Stimulated activated CD8-positive, alpha-beta memory T cell treated with anti-CD3 and anti-CD28 coated beads, Interleukin-7, amount 100 ng/mL, for 48 hours (primary cell): Measurements from ENCODE around the gene TUBB4A.

Source experiments
- DNase-seq, 2 donors: peaks; one replicate each; pipeline ENCODE4 v3.0.0-alpha.2; 2020; ENCODE audit warnings: low read depth in 1 of 2; ENCODE audit errors: extremely low read depth in 1 of 2

TUBB4A gene

DNA sequence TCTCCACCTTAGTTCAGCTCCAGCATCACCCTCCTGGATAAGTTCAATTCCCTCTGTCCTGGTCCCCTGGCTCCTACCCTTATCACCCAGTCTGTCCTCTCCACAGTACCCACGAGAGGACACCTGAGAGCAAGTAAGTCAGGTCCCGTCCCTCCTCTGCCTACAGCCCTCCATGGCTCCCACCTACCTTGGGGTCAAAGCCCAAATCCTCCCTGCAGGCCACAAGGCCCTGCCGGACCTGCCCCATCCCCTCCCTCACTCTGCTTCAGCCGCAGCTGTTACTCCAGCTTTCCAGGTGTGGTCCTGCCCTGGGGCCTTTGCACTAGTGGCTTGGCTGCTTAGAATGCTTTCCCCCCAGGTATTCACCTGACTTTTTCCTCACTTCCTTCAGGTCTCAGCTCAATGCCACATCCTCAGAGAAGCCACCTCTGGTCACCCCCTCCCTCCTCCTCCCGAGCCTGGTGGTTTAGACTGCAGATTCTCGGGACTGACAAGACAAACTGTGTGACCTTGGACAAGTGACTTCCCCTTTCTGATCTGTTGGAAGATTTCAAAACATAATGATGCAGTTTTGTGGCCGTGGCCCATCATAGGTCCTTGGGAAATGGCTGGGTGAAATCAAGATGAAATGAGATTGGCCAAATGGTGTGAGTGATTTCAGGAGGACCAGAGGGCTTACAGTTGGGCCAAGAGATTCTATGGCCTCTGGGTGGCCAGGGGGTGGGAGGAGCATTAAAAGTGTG is 3.6 kb downstream of the TUBB4A start:
- DNase-seq: no peak

DNA sequence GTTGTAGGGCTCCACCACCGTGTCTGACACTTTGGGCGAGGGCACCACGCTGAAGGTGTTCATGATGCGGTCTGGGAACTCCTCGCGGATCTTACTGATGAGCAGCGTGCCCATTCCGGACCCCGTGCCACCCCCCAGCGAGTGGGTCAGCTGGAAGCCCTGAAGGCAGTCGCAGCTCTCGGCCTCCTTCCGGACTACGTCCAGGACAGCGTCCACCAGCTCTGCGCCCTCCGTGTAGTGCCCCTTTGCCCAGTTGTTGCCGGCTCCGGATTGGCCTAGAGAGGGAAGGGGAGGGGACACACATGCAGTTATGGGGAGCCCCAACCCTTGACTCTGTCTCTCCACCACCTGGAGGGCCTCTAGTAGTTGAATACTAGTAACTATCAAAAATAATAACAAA is 6.2 kb downstream of the TUBB4A start:
- no peak for DNase-seq

DNA sequence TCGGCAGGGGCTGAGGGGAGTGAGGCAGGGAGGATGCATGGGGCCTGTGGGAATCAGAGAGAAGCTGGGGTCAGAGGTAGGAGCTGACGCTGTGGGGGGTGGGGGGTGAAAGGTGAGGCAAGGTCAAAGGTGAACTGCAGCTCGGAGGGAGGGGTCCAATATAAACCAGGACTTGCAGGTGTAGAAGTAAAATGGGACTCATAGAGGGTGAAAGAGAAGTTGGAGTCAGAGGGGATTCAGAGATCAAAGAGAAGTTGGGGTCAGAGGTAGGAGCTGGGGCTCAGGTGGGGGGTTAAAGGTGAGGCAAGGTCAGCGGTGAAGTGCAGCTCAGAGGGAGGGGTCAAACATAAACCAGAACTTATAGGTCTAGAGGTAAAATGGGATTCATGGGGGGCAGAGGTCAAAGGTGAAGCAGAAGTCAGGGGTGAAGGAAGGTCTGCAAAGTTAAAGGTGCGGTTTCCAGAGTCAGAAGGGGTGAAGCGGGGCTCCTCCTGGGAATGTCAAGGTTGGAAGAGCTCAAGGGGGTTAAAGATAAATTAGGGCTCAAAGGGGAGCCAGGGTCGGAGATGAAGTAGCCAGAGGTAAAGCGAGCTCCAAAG is 7.6 kb downstream of the TUBB4A start:
- DNase-seq: no peak

DNA sequence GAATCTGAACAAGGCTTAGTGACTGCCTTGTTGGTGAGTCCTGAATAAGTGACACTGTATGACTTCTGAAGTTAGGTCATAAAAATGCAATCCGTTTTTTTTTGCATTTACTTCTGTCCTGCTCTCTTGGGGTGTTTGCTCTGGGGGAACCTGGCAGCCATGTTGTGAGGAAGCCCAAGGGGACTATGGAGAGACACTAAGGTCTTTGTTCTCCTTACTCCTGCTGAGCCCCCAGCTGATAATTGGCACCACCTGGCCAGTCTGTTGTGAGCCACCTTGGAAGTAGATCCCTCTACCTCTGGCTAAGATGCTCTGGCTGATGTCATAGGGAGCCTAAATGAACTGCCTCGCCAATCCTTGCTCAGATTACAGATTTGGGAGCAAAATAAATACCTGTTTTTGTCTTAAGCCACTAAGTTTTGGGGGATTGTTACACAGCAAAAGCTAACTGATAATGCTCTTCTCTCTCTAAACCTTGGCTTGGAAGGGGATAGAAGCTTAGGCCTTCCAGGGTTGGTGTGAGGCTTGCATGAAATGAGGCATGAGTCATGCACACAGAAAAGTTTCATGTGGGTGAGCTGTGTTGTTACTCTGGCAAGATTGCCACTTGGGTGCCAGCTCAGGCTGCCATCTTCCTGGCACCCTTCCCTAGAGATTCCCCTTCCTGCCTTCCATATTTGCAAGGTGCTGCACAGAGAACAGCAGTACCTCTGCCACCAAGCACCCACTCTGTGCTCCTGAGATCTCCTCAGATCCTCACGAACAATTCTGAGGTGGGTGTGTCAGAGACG is 10.1 kb downstream of the TUBB4A start:
- DNase-seq: no peak

DNA sequence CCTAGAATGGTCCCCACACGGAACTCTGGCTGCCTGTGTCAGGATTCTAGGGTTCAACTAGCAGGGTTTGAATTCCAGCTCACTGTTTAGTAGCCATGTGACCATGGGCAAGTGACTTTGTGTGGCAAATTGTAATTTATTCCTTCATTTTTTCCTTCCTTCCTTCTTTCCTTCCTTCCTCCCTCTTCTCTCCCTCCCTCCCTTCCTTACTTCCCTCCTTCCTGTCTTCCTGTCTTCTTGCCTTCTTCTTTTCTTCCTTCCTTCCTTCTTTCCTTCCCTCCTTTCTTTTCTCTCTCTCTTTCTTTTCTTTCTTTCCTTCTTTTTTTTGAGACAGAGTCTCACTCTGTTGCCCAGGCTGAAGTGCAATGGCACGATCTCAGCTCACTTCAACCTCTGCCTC is 12.0 kb downstream of the TUBB4A start:
- no peak for DNase-seq

DNA sequence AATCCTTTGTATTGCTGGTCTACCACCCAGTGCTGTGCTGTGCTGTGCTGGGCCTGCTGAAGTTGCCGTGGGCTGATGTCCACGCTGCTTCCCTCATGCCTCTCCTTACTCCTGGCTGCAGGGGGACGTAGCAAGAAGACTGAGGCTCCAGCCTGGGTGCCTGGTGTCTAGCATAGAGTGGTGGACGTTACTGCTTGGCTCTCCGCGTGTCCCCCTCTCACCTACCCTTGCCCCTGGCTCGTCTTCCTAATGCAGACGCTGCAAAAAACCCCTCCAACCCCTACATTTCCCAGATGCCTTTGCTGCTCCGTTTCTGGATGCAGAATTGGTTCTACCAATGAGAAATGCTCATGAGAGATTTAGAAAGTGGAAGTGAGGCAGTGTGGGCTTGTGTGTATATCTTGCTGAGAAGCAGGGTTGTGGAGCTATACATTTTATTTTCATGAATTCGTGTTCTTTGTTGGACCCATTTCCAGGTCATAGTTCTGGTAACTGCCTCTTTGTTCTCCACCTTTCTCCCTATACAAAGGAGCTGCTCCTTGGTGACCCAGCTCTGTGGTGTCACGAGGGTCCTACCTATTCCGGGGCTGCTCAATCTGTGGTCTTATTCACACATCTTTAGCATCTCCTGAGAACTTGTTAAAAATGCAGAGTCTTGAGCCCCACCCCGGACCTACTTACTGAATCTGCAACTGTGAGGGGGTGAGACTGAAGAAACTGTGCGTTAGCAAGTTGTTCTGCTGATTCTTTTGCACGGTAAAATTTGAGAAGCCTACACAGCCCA is 12.6 kb downstream of the TUBB4A start:
- DNase-seq: no peak

DNA sequence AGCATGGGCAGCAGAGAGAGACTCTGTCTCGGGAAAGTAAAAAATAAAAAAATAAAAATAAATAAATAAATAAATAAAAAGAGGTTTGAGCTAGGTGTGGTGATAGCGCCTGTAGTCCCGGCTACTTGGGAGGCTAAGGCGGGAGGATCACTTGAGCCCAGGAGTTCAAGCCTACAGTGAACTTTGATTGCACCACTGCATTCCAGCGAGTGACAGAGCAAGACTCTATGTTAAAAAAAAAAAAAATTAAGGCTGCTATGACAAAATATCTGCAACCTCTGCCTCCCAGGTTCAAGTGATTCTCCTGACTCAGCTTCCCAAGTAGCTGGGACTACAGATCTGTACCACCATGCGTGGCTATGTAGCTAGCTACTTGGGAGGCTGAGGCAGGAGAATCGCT is 17.3 kb downstream of the TUBB4A start:
- DNase-seq: no peak

DNA sequence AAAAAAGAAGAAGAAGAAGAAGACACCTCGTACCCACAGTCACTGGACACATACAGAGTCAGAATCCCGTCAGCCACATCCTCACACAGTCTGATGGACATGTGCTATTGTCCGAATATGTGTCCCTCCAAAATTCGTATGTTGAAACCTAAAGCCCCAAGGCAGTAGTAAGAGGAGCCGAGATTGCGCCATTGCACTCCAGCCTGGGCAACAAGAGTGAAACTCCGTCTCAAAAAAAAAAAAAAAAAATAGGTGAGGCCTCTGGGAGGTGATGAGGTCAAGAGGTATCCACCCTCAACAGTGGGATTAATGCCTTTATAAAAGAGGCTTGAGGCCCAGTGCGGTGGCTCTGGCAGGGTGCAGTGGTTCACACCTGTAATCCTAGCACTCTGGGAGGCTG is 17.9 kb downstream of the TUBB4A start:
- no peak for DNase-seq

DNA sequence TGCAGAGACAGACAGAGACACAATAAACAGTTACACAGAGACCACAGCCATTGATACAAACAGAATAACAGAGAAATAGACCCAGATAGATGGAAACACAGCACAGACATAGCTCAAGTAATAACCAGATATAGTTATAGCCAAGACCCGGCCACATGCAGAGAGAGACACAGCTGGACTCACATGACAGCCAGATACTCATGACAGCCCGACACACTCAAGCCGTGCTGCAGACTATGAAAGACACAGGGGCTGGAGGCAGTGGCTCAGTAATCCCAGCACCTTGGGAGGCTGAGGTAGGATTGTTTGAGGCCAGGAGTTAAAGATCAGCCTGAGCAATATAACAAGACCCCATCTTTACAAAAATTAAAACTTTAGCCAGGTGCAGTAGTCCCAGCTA is 18.9 kb downstream of the TUBB4A start:
- no peak for DNase-seq

DNA sequence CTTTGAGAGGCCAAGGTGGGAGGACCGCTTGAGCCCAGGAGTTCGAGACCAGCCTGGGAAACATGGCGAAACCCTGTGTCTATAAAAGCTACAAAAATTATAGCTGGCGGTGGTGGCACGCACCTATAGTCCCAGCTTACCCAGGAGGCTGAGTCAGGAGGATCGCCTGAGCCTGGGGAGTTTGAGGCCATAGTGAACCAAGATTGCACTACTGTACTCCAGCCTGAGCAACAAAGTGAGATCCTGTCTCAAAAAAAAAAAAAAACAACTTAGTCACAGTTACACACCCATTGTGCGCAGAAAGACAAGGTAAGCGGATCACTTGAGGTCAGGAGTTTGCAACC is 19.8 kb downstream of the TUBB4A start:
- DNase-seq: no peak

DNA sequence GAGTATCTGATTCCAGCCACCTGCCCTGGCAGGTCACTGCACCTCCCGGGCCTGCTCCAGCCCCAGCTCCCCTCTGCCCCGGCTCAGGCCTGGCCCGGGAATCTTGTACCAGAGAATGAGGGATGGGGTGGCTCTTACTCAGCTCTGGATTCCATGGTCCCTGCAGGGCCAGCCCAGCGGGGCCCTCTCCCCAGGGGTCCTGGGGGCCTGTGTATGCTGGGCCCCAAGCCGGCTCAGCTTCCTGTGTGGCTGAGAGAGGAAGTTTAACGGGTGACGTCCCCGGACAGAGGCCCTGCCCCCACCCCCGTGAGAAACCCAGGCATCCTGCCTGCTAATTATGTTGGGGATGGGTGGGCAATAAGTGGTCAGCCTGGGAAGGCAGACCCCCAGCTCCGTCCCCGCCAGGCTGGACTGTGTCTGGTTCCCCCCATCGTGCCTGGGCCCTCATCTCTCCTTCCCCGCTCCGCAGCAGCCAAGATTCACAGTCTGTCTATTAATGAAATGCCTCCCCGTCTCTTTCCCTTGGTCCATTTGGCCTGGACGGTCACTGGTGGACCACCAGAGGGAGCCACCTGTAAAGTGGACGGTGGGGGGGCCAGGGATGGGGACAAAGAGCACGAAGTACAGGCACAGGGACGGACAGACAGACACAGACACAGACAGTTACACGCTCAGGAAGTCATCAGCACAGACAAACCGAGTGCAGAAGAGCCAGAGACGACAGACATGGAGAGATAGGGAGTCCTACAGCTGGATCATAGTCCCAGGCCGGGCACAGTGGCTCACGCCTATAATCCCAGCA is 20.4 kb downstream of the TUBB4A start, which contains the start of gene DENND1C:
DENND1C (minus strand) TSS at position 247 of the 802 bp plus-strand sequence; CDS start at position 155, 92 bp downstream.
- DNase-seq: peak in 1 of 2 donors; percentile 58

DNA sequence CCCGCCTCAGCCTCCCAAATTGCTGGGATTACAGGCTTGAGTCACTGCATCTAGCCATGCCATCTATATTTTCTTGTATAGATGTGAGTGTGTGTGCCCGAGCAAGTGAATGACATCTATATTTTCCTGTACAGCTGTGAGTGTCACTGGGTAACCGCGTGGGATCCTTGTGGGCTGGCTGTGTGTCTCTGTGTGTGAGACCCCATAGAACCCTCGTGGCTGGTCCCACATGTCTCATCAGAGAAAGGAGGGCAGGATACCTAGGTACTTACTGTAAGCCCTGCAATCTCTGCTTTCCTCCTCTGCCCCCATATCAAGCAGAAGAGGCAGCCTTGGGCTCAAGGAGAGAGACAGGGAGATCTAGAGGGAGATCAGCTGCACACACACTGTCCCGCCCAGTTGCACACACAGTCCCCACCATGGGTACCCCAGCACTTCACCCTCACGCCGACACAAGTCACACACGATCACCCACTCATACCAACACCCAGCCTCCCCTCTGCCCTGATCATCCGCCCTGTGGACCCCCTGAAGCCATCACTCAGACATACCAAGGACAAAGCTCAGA is 21.2 kb downstream of the TUBB4A start:
- no peak for DNase-seq

DNA sequence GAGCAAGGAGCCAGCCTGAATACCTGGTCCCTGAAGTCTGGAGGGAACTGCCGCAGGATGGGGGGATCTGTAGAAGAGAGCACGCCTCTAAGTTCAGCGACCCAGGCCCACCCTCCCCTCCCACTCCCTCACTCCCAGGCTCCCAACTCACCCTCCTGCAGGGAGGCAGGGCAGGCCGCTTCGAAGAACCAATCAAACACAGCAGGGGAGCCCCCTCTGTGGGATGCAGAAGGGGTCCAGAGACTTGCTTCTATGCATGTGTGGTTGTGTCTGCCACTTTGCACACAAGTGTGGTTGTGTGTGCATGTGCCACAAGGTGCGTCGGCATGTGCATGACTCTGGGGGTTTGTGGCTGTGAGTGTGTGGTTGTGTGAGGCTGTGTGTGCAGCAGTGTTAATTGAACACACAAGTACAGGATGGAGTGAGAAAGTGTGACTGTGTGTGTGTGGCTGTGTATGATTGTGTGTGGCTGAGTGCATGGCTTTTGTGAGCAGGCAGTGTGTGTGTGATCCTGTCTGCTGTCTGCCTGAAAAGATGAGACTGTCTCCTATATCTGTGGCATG is 22.2 kb downstream of the TUBB4A start:
- no peak for DNase-seq

DNA sequence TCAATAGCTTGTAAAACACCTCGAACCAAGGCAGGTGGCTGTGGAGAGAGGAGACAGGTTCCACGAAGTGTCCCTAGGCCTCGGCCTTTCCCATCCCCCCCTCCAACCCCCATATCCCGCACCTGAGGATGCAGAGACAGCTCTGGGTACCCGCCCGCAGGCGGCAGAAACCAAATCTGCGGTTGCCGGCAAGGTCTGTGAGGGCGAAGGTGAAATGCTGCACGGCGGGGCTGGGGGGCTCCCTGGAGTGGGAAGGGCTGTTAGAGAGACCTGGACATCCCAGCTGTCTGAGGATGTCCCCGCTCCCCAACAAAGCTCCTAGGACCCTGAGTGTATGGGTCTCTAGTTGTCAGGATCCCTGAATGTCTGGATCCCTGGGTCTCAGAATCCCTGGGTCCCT is 23.3 kb downstream of the TUBB4A start:
- no peak for DNase-seq

DNA sequence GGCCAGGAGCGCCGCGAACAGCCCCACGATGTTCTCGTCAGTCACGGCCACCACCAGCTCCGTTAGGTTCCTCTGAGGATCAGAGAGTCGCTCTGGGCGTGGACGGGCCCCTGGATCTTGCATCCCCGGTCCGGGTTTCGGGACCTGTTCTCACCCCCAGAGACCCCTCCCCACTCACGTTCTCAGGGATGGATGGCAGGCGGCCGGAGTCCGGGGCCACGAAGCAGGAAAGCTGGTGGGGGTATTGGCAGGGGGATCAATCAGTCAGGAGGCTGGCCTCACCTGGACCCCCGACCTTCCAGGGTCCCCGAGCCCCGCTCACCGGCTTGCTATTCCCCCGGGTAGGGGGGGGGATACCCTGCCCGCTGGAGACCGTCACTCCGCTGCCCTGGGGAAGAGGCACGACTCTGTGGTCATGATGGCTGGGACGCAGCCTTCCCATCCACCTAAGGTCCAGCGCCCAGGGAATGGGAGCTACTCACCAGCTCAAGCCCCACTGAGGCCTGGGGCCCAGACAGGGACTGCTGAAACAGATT is 25.1 kb downstream of the TUBB4A start:
- DNase-seq: no peak

DNA sequence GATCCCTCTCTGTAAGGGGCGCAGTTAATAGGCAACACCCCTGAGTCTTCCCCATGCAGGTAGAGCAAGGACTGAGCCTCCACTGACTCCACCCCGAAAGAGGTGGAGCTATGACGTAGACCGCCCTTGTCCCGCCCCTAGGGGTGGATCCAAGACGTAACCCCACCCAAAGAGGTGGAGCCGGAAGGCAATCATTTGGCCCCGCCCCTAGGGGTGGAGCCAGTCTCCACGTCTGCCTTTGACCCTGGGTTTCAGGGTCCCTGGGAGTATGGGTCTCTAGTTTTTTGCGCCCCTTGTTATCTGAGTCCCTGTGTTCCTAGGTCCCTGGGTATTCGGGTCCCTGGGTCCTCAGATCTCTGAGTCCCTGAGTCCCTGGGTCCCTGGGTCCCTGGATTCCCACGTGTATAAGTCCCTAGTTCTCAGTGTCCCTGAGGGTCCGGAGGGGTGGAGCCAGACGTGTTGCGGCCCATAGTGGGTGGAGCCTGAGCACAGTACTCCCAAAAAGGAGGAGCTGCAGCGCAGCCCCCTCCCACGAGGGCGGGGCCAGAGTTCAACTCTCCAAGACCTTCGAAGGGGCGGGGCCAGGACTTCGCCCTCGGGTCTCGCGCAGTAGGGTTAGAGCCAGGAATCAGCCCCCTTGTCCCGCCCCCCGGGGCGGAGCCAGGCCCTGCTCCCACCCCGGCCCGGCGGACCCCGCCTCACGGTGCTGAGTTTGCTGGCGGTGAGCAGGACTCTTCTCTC is 25.8 kb downstream of the TUBB4A start:
- DNase-seq: peak in 1 of 2 donors; percentile 39

DNA sequence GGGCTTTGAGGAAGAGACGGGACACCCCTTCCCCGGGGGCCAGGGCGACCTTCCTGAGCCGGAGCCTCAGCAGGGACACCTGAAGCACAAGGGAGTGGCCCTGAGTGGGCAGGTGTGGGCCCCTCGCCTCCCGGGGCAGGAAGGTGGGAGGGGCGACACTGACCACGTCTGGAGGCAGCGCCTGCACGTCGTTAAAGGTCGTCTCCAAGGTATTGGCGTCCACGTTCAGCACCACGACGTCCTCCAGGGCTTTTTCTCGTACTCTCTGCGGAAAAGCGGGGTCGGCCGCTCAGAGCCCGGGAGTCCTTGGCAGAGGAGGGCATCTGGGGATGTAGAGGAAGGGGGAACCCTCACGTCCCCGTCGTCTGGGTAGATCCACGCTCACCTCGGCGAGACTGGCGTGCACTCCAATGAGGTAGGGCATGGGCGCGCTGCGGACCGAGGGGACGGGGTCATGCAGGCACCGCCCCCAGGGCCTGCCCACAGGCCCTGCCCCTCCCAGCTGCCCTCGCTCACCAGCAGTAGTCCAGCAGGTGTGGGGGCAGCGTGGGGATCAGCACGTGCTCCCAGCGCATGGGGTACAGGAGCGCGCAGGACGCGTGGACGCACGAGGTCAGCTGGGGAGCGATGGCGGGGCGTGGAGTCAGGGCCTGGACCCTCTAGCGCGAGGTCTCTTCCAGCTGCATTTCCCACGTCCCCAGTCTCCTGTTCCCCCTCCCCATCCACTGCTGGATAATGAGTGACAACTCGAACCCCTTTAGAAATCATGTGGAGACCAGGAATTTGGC is 26.6 kb downstream of the TUBB4A start:
- no peak for DNase-seq

DNA sequence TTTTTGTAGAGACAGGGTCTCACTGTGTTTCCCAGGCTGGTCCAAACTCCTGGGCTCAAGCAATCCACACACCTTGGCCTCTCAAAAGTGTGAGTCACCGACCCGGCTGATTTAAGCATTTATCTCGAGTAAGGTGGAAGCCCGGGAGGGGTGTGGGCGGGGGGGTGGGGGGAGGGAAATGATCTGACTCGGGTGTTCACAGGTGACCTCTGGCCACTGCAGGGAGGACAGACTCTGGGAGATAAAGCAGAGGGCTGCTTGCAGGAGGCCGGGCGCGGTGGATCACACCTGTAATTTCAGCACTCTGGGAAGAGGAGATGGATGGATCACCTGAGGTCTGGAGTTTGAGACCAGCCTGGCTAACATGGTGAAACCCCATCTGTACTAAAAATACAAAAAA is 28.5 kb downstream of the TUBB4A start:
- no peak for DNase-seq
